ENCODE data around the gene FAM217B. TPM values are rescaled to one million over a fixed set of nuclear protein-coding genes. Genes with fewer than 3 reads are reported as not detected.

FAM217B gene
- total RNA-seq, 1 experiment from 2014 or later: 7.2 TPM

- ChIA-PET CTCF (no interaction called here), POLR2A (ENCODE audit: unreplicated experiment) (no interaction called here)
- Histone ChIP-seq H3K9me3 (ENCODE audit: low read length) (no peaks in the 10 kb centered on the region), H3K27me3 (ENCODE audit: low read length) (no peaks in the 10 kb centered on the region), H3K79me2 (ENCODE audit: low read length) (no peaks in the 10 kb centered on the region), H3K9me2 (replicated peaks; ENCODE audit: low read length) (no peaks in the 10 kb centered on the region), H3F3A (ENCODE audit: low read length, unreplicated experiment) (no peaks in the 10 kb centered on the region), H3K4me1 (ENCODE audit: insufficient read depth, low read length) (peaks cover 26% of the 10 kb centered on the region), H3K36me3 (ENCODE audit: low read depth, low read length) (no peaks in the 10 kb centered on the region), H3K9ac (ENCODE audit: low read length) (no peak overlapping the region), H2AFZ (ENCODE audit: low read length) (no peak overlapping the region), H3K4me3 (ENCODE audit: low read length) (no peak overlapping the region), H3K27ac (ENCODE audit: low read length) (no peak overlapping the region), H4K20me1 (ENCODE audit: low read length) (no peaks in the 10 kb centered on the region), H3K4me2 (ENCODE audit: low read length) (no peak overlapping the region)
- TF ChIP-seq CTCF (conservative IDR thresholded peaks at IDR 0.05; ENCODE audit: low read depth, low read length): peak; percentile 62
- no peak for TF ChIP-seq EZH2phosphoT487 (IDR thresholded peaks at IDR 0.05; ENCODE audit: borderline replicate concordance, low read length)
- no peak for TF ChIP-seq EZH2 (IDR thresholded peaks at IDR 0.05; ENCODE audit: low read length, unreplicated experiment)
- ATAC-seq (no peak), DNase-seq (peak; percentile 38)
- no TSS peak for BruUV-seq (replicated peaks)
- intact Hi-C loops (cut with micrococcal nuclease): no loop called here
Measured at GRCh38 chr20:59985864-59986263, 45.7 kb downstream of the FAM217B start.

- TF ChIP-seq EZH2phosphoT487 (IDR thresholded peaks at IDR 0.05; ENCODE audit: borderline replicate concordance, low read length) (no peak), EZH2 (IDR thresholded peaks at IDR 0.05; ENCODE audit: low read length, unreplicated experiment) (no peak), CTCF (conservative IDR thresholded peaks at IDR 0.05; ENCODE audit: low read depth, low read length) (no peak)
- Histone ChIP-seq H4K20me1 (ENCODE audit: low read length) (no peaks in the 10 kb centered on the region), H2AFZ (ENCODE audit: low read length) (peak overlapping the region; percentile 43; the same call in 1 of the 2 replicates), H3K4me3 (ENCODE audit: low read length) (no peak overlapping the region), H3K79me2 (ENCODE audit: low read length) (no peaks in the 10 kb centered on the region), H3F3A (ENCODE audit: low read length, unreplicated experiment) (no peaks in the 10 kb centered on the region), H3K4me1 (ENCODE audit: insufficient read depth, low read length) (peaks cover 32% of the 10 kb centered on the region), H3K27ac (ENCODE audit: low read length) (peak overlapping the region; percentile 73), H3K36me3 (ENCODE audit: low read depth, low read length) (no peaks in the 10 kb centered on the region), H3K9ac (ENCODE audit: low read length) (no peak overlapping the region), H3K9me2 (replicated peaks; ENCODE audit: low read length) (no peaks in the 10 kb centered on the region), H3K9me3 (ENCODE audit: low read length) (no peaks in the 10 kb centered on the region), H3K4me2 (ENCODE audit: low read length) (peak overlapping the region; percentile 55), H3K27me3 (ENCODE audit: low read length) (no peaks in the 10 kb centered on the region)
- intact Hi-C loops (cut with micrococcal nuclease): no loop called here
- CTCF ChIA-PET: no interaction called here
- DNase-seq: peak; percentile 41
- BruUV-seq (replicated peaks): no TSS peak
- no peak for ATAC-seq
- POLR2A ChIA-PET (ENCODE audit: unreplicated experiment): no interaction called here
Measured at GRCh38 chr20:59987135-59987534, 46.9 kb downstream of the FAM217B start.

GRCh38 chr20:59988141-59988540 lies 48.0 kb downstream of the FAM217B start:
- TF ChIP-seq EZH2phosphoT487 (IDR thresholded peaks at IDR 0.05; ENCODE audit: borderline replicate concordance, low read length) (no peak), EZH2 (IDR thresholded peaks at IDR 0.05; ENCODE audit: low read length, unreplicated experiment) (no peak)
- peak overlapping the region; percentile 73 for H3K27ac ChIP-seq (ENCODE audit: low read length)
- no peaks in the 10 kb centered on the region for H3K9me2 ChIP-seq (replicated peaks; ENCODE audit: low read length)
- H3F3A ChIP-seq (ENCODE audit: low read length, unreplicated experiment): no peaks in the 10 kb centered on the region
- H3K4me2 ChIP-seq (ENCODE audit: low read length): peak overlapping the region; percentile 55
- DNase-seq (peak; percentile 97), ATAC-seq (peak; percentile 92)
- no peaks in the 10 kb centered on the region for H3K79me2 ChIP-seq (ENCODE audit: low read length)
- H4K20me1 ChIP-seq (ENCODE audit: low read length): no peaks in the 10 kb centered on the region
- peak overlapping the region; percentile 44; the same call in 1 of the 2 replicates for H3K4me3 ChIP-seq (ENCODE audit: low read length)
- no TSS peak for BruUV-seq (replicated peaks)
- peaks cover 36% of the 10 kb centered on the region for H3K4me1 ChIP-seq (ENCODE audit: insufficient read depth, low read length)
- H2AFZ ChIP-seq (ENCODE audit: low read length): no peak overlapping the region
- POLR2A ChIA-PET (ENCODE audit: unreplicated experiment): interaction anchor here (0.6 kb wide), 1 partner anchor 230 kb away, joined by 3 read pairs; no protein-coding TSS in a partner anchor
- no peak overlapping the region; the same call in 1 of the 2 replicates for H3K9ac ChIP-seq (ENCODE audit: low read length)
- no peaks in the 10 kb centered on the region for H3K9me3 ChIP-seq (ENCODE audit: low read length)
- no peaks in the 10 kb centered on the region for H3K27me3 ChIP-seq (ENCODE audit: low read length)
- H3K36me3 ChIP-seq (ENCODE audit: low read depth, low read length): no peaks in the 10 kb centered on the region
- CTCF ChIA-PET: interaction anchor here (0.5 kb wide), 1 partner anchor 205 kb away, joined by 7 read pairs; no protein-coding TSS in a partner anchor
- intact Hi-C loops (cut with micrococcal nuclease): loop anchor here (2.0 kb wide), 1 partner anchor 31 kb away; no protein-coding TSS in a partner anchor

Data from PC-3 (cell line).